Adrenal gland (tissue), 12 donors: ENCODE results near the gene OSMR. TPM values are rescaled to one million over a fixed set of nuclear protein-coding genes. Genes with fewer than 3 reads are reported as not detected.

Source experiments
- DNase-seq, 7 donors: peaks; one replicate each; pipeline ENCODE4 v3.0.0-alpha.2; 2019 to 2020
- H3K27ac ChIP-seq, 5 donors: fragments of 200-600 bp; sonication (generic) in 4 of 5; 1 replicate in 3 of 5; 2 replicates in 2 of 5; pipeline versions ENCODE4 v1.5.1 to v1.8.0; 2016 to 2020; ENCODE audit warnings: mild to moderate bottlenecking in 1 of 5
- H3K27me3 ChIP-seq: fragments of 200-600 bp; 2 replicates; pipeline ENCODE4 v1.8.0; 2021
- H3K36me3 ChIP-seq, 2 donors: fragments of 200-600 bp; replicated peaks in 1 of 2; 1 replicate in 1 of 2; 2 replicates in 1 of 2; pipeline versions ENCODE4 v1.5.1 to v1.8.0; 2018 to 2022
- H3K4me1 ChIP-seq, 2 donors: fragments of 200-600 bp; replicated peaks in 1 of 2; 1 replicate in 1 of 2; 2 replicates in 1 of 2; pipeline versions ENCODE4 v1.5.1 to v1.8.0; 2018 to 2021
- H3K4me3 ChIP-seq, 4 donors: fragments of 200-600 bp; sonication (generic) in 3 of 4; one replicate each; pipeline ENCODE4 v1.5.1; 2016 to 2018
- H3K9me3 ChIP-seq, 3 donors: fragments of 200-600 bp; sonication (generic) in 1 of 3; replicated peaks in 1 of 3; 1 replicate in 2 of 3; 2 replicates in 1 of 3; pipeline versions ENCODE4 v1.5.1 to v1.8.0; 2016 to 2021
- POLR2A ChIP-seq, 2 donors: fragments of 450-650 bp; IDR thresholded peaks; one replicate each; pipeline ENCODE4 v1.6.1; 2017; ENCODE audit warnings: antibody characterized with exemption in 2 of 2, mild to moderate bottlenecking in 2 of 2, moderate library complexity in 1 of 2
- WGBS, 4 donors: extraction: QIAGEN DNeasy Blood & Tissue Kit in 2 of 4; methylation state at CpG; one replicate each; pipeline versions ENCODE4 v1.1.5 to v1.1.7; 2013 to 2017; 5-methylcytosine and 5-hydroxymethylcytosine counted together
- intact Hi-C, 2 donors: fragments of 100-400 bp; cut with DNase I; formaldehyde crosslinking; loops; one replicate each; pipeline versions ENCODE4 v1.14.1 to v1.15.0; 2022 to 2023
- polyA plus RNA-seq, 3 donors: library from polyadenylated mRNA; stranded (reverse); fragments of 200-250 nt in 2 of 3; fragments of 350-450 nt in 1 of 3; fragmentation: Illumina TruSeq in 1 of 3; extraction: RNeasy Lipid Tissue Mini Kit (QIAGEN cat#74804) in 1 of 3; gene quantifications; one replicate each; pipeline ENCODE4 v1.2.3, GENCODE V29; 2013 to 2014
- total RNA-seq, 9 donors: library from RNA; depleted of rRNA in 4 of 9; stranded (reverse); fragments of >200 nt in 4 of 9; fragments of 120-200 nt in 1 of 9; fragmentation: NEBNext Ultra II Directional in 1 of 9; extraction: Animal tissue kit (Norgen Biotek cat#: 25700) in 1 of 9; gene quantifications; one replicate each; pipeline versions ENCODE4 v1.1.0 to v1.2.4, GENCODE V29; 2013 to 2023
- TF ChIP-seq, protein P1 (sequence below), 6 experiments: fragments of 450-650 bp in 4 of 6; fragments of 200-600 bp in 2 of 6; sonication (generic) in 1 of 6; IDR thresholded peaks; 1 replicate in 5 of 6; 2 replicates in 1 of 6; pipeline versions ENCODE4 v1.5.1 to v1.8.0; 2016 to 2021; ENCODE audit warnings: antibody characterized with exemption in 6 of 6, mild to moderate bottlenecking in 2 of 6, moderate library complexity in 1 of 6
- donor health status: healthy with polysubstance abuse.
- donor health status: Bipolar disorder and iron deficiency.
- donor health status: DM: yes; HTN: yes; CAD: no.
- donor health status: DM: no; HTN: no; CAD: no.
- donor health status: DM: no; HTN: no; CAD: no.
- donor health status: DM: yes; HTN: yes; CAD: no.

The OSMR gene
- total and polyA plus RNA-seq, 12 donors = 3.3 to 121 (median 51.1) TPM

DNA sequence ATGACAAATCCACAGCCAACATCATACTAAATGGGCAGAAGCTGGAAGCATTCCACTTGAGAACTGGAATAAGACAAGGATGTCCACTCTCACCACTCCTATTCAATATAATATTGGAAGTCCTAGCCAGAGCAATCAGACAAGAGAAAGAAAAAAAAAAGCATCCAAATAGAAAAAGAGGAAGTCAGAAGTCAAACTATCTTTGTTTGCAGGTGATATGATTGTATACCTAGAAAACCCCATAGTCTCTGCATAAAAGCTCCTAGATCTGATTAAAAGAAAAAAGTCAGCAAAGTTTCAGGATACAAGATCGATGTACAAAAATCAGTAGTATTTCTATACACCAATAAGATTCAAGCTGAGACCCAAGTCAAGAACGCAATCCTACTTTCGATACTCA lies 66.1 kb downstream of the OSMR start:
- intact Hi-C loops = no loop called here
- TF ChIP-seq, protein P1, sequence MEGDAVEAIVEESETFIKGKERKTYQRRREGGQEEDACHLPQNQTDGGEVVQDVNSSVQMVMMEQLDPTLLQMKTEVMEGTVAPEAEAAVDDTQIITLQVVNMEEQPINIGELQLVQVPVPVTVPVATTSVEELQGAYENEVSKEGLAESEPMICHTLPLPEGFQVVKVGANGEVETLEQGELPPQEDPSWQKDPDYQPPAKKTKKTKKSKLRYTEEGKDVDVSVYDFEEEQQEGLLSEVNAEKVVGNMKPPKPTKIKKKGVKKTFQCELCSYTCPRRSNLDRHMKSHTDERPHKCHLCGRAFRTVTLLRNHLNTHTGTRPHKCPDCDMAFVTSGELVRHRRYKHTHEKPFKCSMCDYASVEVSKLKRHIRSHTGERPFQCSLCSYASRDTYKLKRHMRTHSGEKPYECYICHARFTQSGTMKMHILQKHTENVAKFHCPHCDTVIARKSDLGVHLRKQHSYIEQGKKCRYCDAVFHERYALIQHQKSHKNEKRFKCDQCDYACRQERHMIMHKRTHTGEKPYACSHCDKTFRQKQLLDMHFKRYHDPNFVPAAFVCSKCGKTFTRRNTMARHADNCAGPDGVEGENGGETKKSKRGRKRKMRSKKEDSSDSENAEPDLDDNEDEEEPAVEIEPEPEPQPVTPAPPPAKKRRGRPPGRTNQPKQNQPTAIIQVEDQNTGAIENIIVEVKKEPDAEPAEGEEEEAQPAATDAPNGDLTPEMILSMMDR (IDR thresholded peaks at IDR 0.05) = no peak
- TF ChIP-seq POLR2A (IDR thresholded peaks at IDR 0.05) = no peak
- no peak overlapping the region for H3K4me3 ChIP-seq
- H3K27ac ChIP-seq = no peak overlapping the region
- no peaks in the 10 kb centered on the region for H3K36me3 ChIP-seq
- 93 to 100% (median 96%) methylated on average over 3 of the region's 3 CpGs for WGBS, 4 donors
- no peak for DNase-seq
- H3K27me3 ChIP-seq = no peaks in the 10 kb centered on the region
- no peaks in the 10 kb centered on the region for H3K9me3 ChIP-seq
- H3K4me1 ChIP-seq = no peaks in the 10 kb centered on the region

DNA sequence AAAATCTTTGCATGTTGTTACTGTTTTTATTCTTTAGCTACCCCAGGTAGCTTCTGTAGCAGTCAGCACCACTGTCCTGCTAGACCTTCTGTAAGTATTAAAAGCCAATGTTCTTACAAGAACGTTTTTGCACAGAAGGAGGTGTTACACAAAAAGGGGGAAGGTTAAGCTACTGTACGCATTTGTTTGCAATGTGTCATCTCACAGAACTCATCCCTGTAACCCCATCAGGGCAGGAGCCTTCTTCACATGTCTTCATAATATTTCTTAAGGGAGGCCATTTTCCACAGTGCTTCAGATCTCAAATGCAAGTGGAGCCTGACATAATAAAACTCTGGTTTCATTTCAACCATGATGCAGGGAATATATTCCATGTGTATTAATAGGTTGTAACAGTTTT lies 67.9 kb downstream of the OSMR start:
- H3K4me1 ChIP-seq = no peaks in the 10 kb centered on the region
- TF ChIP-seq, protein P1 (IDR thresholded peaks at IDR 0.05) = no peak
- no peak for TF ChIP-seq POLR2A (IDR thresholded peaks at IDR 0.05)
- intact Hi-C loops = no loop called here
- no peak overlapping the region for H3K27ac ChIP-seq
- H3K36me3 ChIP-seq = peaks cover 0 to 8% of the 10 kb centered on the region in 2 donors
- DNase-seq = no peak
- WGBS, 4 donors = 70 to 82% (median 76%) methylated on average over 2 of the region's 2 CpGs
- H3K9me3 ChIP-seq = no peaks in the 10 kb centered on the region
- no peak overlapping the region for H3K4me3 ChIP-seq
- no peaks in the 10 kb centered on the region for H3K27me3 ChIP-seq

DNA sequence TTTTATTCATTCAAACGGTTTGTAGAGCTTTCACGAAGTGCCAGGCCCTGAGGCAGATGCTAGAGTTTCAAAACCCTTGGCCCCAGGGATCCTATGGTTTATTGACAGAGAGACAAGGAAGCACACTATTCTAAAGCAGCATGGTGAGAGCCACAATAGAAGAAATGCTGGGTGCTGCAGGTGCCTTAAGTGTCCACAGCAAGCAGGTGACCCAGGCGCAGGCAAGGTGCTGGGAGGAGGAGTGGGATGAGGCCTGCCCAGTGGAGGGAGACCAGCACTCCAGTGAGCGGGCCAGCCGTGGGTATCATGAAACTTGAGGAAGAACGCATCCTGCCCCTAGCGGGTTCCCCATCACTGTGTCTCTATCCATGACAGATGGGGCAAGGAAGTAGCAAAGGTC lies 71.0 kb downstream of the OSMR start:
- Histone ChIP-seq H3K36me3 (peaks cover 0 to 21% of the 10 kb centered on the region in 2 donors), H3K4me1 (no peaks in the 10 kb centered on the region), H3K27ac (no peak overlapping the region), H3K27me3 (no peaks in the 10 kb centered on the region), H3K4me3 (no peak overlapping the region), H3K9me3 (no peaks in the 10 kb centered on the region)
- DNase-seq = no peak
- intact Hi-C loops = no loop called here
- 75 to 84% (median 80%) methylated on average over 7 of the region's 7 CpGs for WGBS, 4 donors
- TF ChIP-seq, protein P1 (IDR thresholded peaks at IDR 0.05) = no peak
- no peak for TF ChIP-seq POLR2A (IDR thresholded peaks at IDR 0.05)

DNA sequence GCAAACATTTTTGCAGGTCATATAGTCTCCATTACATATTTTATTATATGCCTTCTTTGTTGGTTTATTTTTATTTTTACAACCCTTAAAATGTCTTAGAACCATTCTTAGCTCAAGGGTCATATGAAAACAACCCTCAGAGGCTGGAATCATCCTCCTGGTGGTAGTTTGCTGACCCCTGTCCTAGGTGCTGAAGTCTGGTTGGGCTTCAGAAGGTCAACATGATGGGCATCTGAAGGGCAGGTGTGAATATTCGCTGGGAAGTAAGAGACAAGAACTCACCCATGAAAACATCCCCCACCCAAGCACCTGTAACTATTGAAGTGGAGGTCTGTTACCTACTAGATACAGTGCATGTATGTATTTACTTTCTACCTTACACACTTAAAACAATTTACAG lies 75.4 kb downstream of the OSMR start:
- intact Hi-C loops = loop anchor here in 1 of 2 donors (5.0 to 10.0 kb wide), 2 partner anchors 89 to 476 kb away; no protein-coding TSS in a partner anchor
- H3K27ac ChIP-seq = no peak overlapping the region
- peaks cover 8 to 11% of the 10 kb centered on the region in 2 donors for H3K4me1 ChIP-seq
- H3K4me3 ChIP-seq = no peak overlapping the region
- TF ChIP-seq, protein P1 (IDR thresholded peaks at IDR 0.05) = no peak
- TF ChIP-seq POLR2A (IDR thresholded peaks at IDR 0.05) = no peak
- no peak for DNase-seq
- no peaks in the 10 kb centered on the region for H3K9me3 ChIP-seq
- peaks cover 0 to 41% of the 10 kb centered on the region in 2 donors for H3K36me3 ChIP-seq
- WGBS, 4 donors = 50 to 74% (median 59%) methylated on average over 1 of the region's 1 CpG
- no peaks in the 10 kb centered on the region for H3K27me3 ChIP-seq
